ENCODE measurements around the gene TOPAZ1.
A peak's percentile ranks its signal among the peaks of the same experiment; 100 is the strongest.

TOPAZ1 gene

DNA sequence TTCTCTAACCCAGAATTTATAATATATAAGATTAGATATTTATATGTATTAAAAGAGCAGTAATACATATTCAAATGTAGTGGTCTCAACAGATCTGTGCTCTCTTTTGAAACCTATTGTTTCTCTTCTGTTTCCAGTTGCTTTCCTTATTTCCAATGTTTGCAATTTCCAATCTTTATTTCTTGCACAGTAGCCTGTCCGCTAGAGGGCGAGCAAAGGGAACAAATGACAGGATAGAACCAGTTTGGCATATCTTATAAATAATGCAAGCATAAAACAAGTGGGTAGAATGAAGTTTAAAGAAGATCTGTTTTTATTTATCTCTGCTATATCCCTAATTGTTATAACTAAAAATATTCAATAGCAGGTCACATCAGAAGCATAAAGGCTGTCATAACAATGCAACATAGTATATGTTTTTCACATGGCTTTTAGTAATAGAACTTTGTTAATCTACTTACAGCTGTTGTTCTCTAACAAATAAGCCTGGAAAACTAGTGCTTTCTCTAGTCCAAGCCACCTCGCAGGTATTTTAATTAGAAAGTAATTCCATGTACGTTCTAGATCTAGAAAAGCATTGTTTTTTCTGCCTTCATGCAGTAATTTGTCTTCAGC, 81.8 kb downstream of the TOPAZ1 start:
- no peak for DNase-seq (ENCODE audit: insufficient read length, low spot score)
- FAIRE-seq: peak; percentile 77

DNA sequence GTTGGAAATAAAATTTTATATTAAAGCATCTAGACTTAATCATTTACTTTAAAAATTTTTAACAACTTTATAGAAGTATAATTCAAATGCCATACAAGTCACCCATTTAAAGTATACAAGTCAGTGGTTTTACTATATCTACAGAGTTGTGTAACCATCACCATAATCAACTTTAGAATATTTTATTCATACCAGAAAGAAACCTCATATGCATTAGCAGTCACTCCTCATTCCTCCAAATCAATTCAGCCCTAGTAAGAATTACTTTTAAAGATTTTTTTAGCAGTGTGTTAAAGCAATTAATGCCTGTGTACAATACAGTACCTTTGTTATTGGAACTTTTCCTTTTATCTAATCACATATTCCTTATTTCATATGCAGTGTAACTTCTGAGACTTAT, 82.9 kb downstream of the TOPAZ1 start:
- DNase-seq (ENCODE audit: insufficient read length, low spot score) (no peak), FAIRE-seq (no peak)

More for the DNA sequence above, 81.8 kb downstream of the TOPAZ1 start:
- TF ChIP-seq TAF1 (IDR thresholded peaks at IDR 0.05; ENCODE audit: low read depth, low read length): no peak
- no peak for TF ChIP-seq POU2F2 (IDR thresholded peaks at IDR 0.05; ENCODE audit: low read depth, low read length)

DNA sequence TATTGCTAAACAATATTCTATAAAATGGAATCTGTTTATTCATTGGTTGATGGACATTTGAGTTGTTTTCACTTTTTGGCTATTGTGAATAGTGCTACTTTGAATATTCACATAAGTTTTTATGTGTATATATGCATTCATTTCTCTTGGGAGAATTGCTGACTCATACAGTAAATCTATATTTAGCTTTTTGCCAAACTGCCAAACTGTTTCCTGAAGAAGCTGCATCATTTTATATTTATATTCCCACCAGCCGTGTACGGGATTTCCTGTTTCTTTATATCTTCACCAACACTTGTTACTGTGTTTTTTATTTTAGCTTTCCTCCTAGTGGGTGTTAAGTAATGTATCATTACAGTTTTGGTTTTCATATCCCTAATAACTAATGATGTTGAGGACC, 84.3 kb downstream of the TOPAZ1 start:
- FAIRE-seq (no peak), DNase-seq (ENCODE audit: insufficient read length, low spot score) (no peak)
- no peak for TF ChIP-seq POLR2AphosphoS5 (IDR thresholded peaks at IDR 0.05; ENCODE audit: low read depth, low read length)
- TF ChIP-seq POLR2A (IDR thresholded peaks at IDR 0.05; ENCODE audit: low read depth, low read length): no peak
- no peak for TF ChIP-seq PAX5 (IDR thresholded peaks at IDR 0.05; ENCODE audit: insufficient read depth, low read length, severe bottlenecking)
- no peak for TF ChIP-seq TAF1 (IDR thresholded peaks at IDR 0.05; ENCODE audit: low read depth, low read length)
- TF ChIP-seq SPI1 (IDR thresholded peaks at IDR 0.05; ENCODE audit: low read depth, low read length): no peak
- no peak for TF ChIP-seq POU2F2 (IDR thresholded peaks at IDR 0.05; ENCODE audit: low read depth, low read length)

More for the DNA sequence above, 82.9 kb downstream of the TOPAZ1 start:
- TF ChIP-seq SPI1 (IDR thresholded peaks at IDR 0.05; ENCODE audit: low read depth, low read length) (no peak), POLR2AphosphoS5 (IDR thresholded peaks at IDR 0.05; ENCODE audit: low read depth, low read length) (no peak)

DNA sequence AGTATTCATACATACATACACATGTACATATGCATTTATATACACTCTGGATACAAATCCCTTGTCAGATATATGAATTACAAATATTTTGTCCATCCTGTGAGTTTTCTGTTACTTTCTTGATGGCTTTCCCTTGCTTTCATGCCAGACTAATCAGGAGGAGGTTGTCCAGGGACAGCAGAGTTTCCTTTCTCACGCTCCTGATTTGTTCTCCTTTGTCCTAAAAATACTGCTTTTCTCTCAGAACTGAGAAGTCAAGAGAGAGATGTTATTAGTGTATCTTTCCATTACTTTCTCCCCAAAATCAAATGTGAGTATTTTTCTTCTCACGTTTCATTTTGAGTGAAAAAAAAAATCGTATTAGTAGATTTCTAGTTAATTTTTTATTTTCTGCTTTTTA, 84.8 kb downstream of the TOPAZ1 start:
- no peak for FAIRE-seq
- no peak for TF ChIP-seq POLR2AphosphoS5 (IDR thresholded peaks at IDR 0.05; ENCODE audit: low read depth, low read length)
- no peak for TF ChIP-seq PAX5 (IDR thresholded peaks at IDR 0.05; ENCODE audit: insufficient read depth, low read length, severe bottlenecking)
- no peak for TF ChIP-seq TAF1 (IDR thresholded peaks at IDR 0.05; ENCODE audit: low read depth, low read length)
- TF ChIP-seq SPI1 (IDR thresholded peaks at IDR 0.05; ENCODE audit: low read depth, low read length): no peak
- no peak for TF ChIP-seq POLR2A (IDR thresholded peaks at IDR 0.05; ENCODE audit: low read depth, low read length)
- no peak for TF ChIP-seq POU2F2 (IDR thresholded peaks at IDR 0.05; ENCODE audit: low read depth, low read length)
- DNase-seq (ENCODE audit: insufficient read length, low spot score): no peak

GRCh38 chr3:44329946-44330345, 88.3 kb downstream of the TOPAZ1 start:
- TF ChIP-seq TAF1 (IDR thresholded peaks at IDR 0.05; ENCODE audit: low read depth, low read length) (no peak), SPI1 (IDR thresholded peaks at IDR 0.05; ENCODE audit: low read depth, low read length) (no peak), POLR2AphosphoS5 (IDR thresholded peaks at IDR 0.05; ENCODE audit: low read depth, low read length) (no peak), POLR2A (IDR thresholded peaks at IDR 0.05; ENCODE audit: low read depth, low read length) (no peak), PAX5 (IDR thresholded peaks at IDR 0.05; ENCODE audit: insufficient read depth, low read length, severe bottlenecking) (no peak), POU2F2 (IDR thresholded peaks at IDR 0.05; ENCODE audit: low read depth, low read length) (no peak)
- FAIRE-seq: no peak
- DNase-seq (ENCODE audit: insufficient read length, low spot score): no peak

DNA sequence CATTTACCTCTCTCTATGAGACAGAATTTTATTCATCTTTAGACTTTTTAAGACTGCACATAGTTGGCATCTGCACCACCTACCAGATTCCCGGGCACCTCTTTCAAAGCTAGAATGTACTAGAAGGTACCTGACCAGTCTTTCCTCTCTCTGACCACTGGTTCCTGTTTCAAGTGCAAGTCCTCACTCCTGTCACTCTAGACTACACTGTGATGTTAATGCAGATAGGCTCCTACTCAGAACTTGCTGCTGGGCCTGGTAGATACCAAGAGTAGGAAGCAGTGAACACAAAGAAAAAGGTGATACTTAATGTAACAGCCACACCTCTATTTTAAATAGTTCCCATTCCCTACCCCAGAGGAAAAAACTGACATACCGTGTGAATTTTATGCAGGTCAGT, 88.8 kb downstream of the TOPAZ1 start:
- FAIRE-seq (no peak), DNase-seq (ENCODE audit: insufficient read length, low spot score) (no peak)
- no peak for TF ChIP-seq SPI1 (IDR thresholded peaks at IDR 0.05; ENCODE audit: low read depth, low read length)
- TF ChIP-seq POLR2AphosphoS5 (IDR thresholded peaks at IDR 0.05; ENCODE audit: low read depth, low read length): no peak
- no peak for TF ChIP-seq POLR2A (IDR thresholded peaks at IDR 0.05; ENCODE audit: low read depth, low read length)
- no peak for TF ChIP-seq TAF1 (IDR thresholded peaks at IDR 0.05; ENCODE audit: low read depth, low read length)
- TF ChIP-seq PAX5 (IDR thresholded peaks at IDR 0.05; ENCODE audit: insufficient read depth, low read length, severe bottlenecking): no peak
- no peak for TF ChIP-seq POU2F2 (IDR thresholded peaks at IDR 0.05; ENCODE audit: low read depth, low read length)

GRCh38 chr3:44334326-44334725, 92.6 kb downstream of the TOPAZ1 start:
- no peak for DNase-seq (ENCODE audit: insufficient read length, low spot score)
- TF ChIP-seq TAF1 (IDR thresholded peaks at IDR 0.05; ENCODE audit: low read depth, low read length) (no peak), SPI1 (IDR thresholded peaks at IDR 0.05; ENCODE audit: low read depth, low read length) (no peak), POLR2AphosphoS5 (IDR thresholded peaks at IDR 0.05; ENCODE audit: low read depth, low read length) (no peak), POLR2A (IDR thresholded peaks at IDR 0.05; ENCODE audit: low read depth, low read length) (no peak), POU2F2 (IDR thresholded peaks at IDR 0.05; ENCODE audit: low read depth, low read length) (no peak), PAX5 (IDR thresholded peaks at IDR 0.05; ENCODE audit: insufficient read depth, low read length, severe bottlenecking) (no peak)
- no peak for FAIRE-seq

DNA sequence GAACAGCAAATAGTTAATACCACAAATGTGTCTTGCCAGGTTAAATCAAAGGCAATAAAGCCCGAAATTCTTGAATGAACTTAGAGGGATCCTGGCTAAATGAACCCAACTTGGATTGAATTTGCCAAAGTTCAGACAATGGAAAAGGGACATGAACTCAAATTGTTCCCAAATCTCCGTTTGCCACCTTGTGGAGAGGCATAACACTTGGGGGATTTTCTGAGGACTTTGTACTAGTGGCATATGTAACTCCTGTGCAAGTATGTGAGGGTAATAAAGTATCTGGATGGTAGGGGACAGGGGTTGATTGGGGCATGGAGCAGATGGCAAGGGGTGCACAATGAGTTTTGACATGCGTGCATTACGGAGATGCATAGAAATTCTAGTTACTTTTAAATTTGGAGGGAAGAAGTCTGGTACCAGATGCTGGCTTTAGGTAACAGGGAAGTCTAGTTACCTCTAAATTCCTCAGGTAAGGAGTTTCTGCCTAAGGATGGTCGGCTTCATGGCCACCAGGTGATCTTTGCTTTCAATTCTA, 95.6 kb downstream of the TOPAZ1 start:
- TF ChIP-seq TAF1 (IDR thresholded peaks at IDR 0.05; ENCODE audit: low read depth, low read length) (no peak), POLR2A (IDR thresholded peaks at IDR 0.05; ENCODE audit: low read depth, low read length) (no peak), POLR2AphosphoS5 (IDR thresholded peaks at IDR 0.05; ENCODE audit: low read depth, low read length) (no peak), PAX5 (IDR thresholded peaks at IDR 0.05; ENCODE audit: insufficient read depth, low read length, severe bottlenecking) (no peak), SPI1 (IDR thresholded peaks at IDR 0.05; ENCODE audit: low read depth, low read length) (no peak), POU2F2 (IDR thresholded peaks at IDR 0.05; ENCODE audit: low read depth, low read length) (no peak)
- FAIRE-seq (no peak), DNase-seq (ENCODE audit: insufficient read length, low spot score) (no peak)

DNA sequence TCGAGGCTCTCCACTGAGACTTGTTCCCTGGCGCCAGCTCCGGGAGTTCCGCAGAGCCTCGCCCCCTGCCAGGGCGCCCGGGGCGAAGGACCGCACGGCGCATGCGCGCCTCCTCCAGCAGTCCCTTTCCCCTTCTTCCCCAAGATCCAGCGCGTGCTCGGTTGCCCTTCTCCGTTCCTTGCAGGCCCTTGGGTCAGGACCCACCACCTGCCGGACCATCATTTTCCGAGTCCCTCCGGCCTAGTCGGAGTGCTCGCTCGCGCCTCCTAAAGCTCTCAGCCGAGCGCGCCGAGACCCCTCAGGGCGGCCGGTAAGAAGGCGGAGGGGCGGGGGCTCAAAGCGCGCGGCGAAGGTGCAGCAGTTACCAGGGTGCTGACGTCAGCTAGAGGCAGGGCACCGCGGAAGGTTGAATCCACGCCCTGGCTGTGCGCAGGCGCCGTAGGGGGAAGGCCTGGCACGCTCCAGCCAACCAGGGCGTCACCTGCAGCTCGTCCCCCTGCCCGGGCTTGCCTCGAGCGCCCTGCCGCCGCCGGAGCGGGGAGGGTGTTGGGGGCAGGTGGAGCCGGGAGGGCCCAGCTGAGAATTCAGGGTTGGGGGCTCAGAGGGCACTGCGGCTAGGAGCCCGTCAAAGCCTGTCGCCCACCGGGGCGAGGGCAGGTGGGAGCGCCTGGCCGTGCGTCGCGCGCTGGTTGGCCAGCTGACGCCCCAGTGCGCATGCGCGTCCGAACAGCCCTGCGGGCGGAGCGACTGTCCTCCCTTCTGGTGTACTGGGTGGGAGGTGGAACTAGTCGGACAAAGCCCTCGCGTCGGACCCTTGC, 96.5 kb downstream of the TOPAZ1 start, which contains the start of gene TCAIM:
TSS of gene TCAIM (plus strand) at position 757 of the 818 bp plus-strand sequence. CDS start 16,017 bp downstream, outside the sequence.
- peak; percentile 93 for TF ChIP-seq POLR2A (IDR thresholded peaks at IDR 0.05; ENCODE audit: low read depth, low read length)
- TF ChIP-seq PAX5 (IDR thresholded peaks at IDR 0.05; ENCODE audit: insufficient read depth, low read length, severe bottlenecking): no peak
- TF ChIP-seq POU2F2 (IDR thresholded peaks at IDR 0.05; ENCODE audit: low read depth, low read length): peak; percentile 80
- no peak; the same call in 1 of the 2 replicates for TF ChIP-seq TAF1 (IDR thresholded peaks at IDR 0.05; ENCODE audit: low read depth, low read length)
- TF ChIP-seq POLR2AphosphoS5 (IDR thresholded peaks at IDR 0.05; ENCODE audit: low read depth, low read length): peak; percentile 87
- TF ChIP-seq SPI1 (IDR thresholded peaks at IDR 0.05; ENCODE audit: low read depth, low read length): no peak
- DNase-seq (ENCODE audit: insufficient read length, low spot score) (peak; percentile 96), FAIRE-seq (peak; percentile 100)

Data from GM12891 (cell line).